ENCODE measurements around the gene CAPN13.

The CAPN13 gene

GRCh38 chr2:30772021-30772705 lies 35.1 kb downstream of the CAPN13 start:
- H3K4me3 ChIP-seq (ENCODE audit: low read depth, low read length) = no peak overlapping the region
- DNase-seq (ENCODE audit: low read depth) = no peak
- TF ChIP-seq CTCF (IDR thresholded peaks at IDR 0.05; ENCODE audit: control insufficient read depth, extremely low read depth, insufficient read depth) = no peak

DNA sequence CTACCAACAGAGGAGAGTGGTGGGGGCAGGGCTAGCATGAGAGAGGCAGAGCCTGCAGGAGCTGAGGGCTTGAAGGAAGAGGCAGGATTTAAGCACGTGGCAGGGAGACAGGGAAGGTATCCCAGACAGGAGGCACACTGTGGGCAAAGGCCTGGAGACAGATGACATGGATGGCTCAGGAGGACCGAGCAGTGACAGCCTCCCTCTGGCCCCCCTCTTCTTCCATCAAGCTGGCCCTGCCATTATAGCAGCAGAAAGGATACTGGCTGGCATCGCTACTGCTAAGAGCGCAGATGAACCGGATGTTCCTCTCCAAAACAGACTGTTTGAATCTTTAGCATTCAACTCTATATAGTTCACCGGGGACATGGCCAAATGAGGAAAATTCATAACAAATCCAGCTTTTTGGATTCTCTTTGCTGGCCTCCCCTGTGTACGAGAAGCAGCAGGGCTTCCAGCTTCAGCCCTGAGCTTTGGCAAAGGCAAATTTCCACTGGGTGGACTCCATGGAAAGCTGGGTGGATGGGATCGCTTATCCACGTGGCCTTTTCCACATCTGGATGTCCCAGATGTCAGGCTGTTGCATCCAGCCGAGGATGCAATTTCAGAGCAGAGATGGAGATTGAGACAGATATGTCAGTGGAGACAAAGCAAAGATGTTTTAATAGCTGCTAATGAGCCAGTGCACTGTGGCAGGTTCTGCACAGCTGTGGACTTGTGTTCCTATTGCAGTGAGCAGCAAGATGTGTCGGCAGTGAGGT lies 36.2 kb downstream of the CAPN13 start:
- no peak for TF ChIP-seq CTCF (IDR thresholded peaks at IDR 0.05; ENCODE audit: control insufficient read depth, extremely low read depth, insufficient read depth)
- DNase-seq (ENCODE audit: low read depth) = no peak
- H3K4me3 ChIP-seq (ENCODE audit: low read depth, low read length) = no peak overlapping the region

DNA sequence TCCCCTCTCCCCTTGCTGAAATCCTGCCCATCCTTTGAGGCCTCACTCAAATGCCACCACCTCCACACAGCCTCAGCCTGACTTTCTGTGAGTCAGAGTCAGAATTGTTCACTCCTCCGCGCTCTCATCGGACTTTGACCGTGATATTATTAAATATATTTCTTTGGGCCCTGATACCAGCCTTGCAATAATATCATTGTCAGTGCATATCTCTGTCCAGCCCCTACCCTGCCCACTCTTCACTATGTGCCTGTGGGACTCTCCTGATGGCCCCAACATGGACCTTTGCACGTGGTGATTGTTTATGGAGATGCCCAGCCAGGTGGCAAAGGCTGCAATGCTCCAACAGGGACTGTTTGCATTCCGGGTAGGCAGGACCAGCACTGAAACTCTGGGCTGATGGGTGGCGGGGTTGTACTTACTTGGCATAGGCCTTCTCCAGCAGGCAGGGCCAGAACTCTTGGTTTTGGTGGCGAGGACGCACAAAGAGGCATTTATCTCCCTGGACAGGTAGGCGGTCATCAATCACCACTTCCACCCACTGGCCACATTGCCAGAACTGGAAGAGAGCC lies 37.3 kb downstream of the CAPN13 start:
- DNase-seq (ENCODE audit: low read depth) = no peak
- TF ChIP-seq CTCF (IDR thresholded peaks at IDR 0.05; ENCODE audit: control insufficient read depth, extremely low read depth, insufficient read depth) = no peak
- H3K4me3 ChIP-seq (ENCODE audit: low read depth, low read length) = no peak overlapping the region

GRCh38 chr2:30769481-30769780 lies 37.8 kb downstream of the CAPN13 start:
- no peak overlapping the region for H3K4me3 ChIP-seq (ENCODE audit: low read depth, low read length)
- TF ChIP-seq CTCF (IDR thresholded peaks at IDR 0.05; ENCODE audit: control insufficient read depth, extremely low read depth, insufficient read depth) = no peak
- no peak for DNase-seq (ENCODE audit: low read depth)

- no peak for TF ChIP-seq CTCF (IDR thresholded peaks at IDR 0.05; ENCODE audit: control insufficient read depth, extremely low read depth, insufficient read depth)
- H3K4me3 ChIP-seq (ENCODE audit: low read depth, low read length) = no peak overlapping the region
- no peak for DNase-seq (ENCODE audit: low read depth)
Observed at GRCh38 chr2:30768708-30769480, 38.4 kb downstream of the CAPN13 start.

DNA sequence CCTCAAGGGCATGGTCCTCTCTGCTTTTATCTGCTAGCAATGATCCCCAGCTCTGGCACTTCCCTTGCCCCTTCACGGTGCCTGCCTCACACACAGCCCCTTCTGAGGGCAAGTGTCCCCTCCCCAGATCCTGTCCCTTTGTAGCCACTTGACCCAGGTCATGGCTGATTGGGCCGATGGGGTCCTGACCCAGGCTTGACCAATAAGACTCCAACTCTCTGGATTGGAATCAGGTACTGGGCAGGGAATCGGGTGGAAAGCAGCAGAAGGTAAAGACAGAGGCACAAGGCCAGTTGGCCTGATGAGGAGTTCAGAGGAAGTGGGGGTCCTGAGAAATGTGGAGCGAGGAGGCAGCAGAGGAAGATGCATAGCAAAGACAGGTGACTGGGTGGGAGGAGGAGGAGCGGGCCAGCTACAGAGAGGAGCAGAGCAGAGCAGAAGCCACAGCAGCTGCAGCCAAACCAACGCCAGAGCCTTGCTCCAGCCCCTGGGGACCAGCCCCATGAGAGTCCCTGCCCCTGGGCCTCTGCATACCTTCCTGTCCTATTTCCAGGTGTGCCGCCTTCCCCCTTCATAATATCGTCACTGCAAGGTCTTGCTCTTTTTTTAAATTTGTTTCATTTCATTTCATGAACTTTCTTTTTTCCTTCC lies 39.1 kb downstream of the CAPN13 start:
- no peak for TF ChIP-seq CTCF (IDR thresholded peaks at IDR 0.05; ENCODE audit: control insufficient read depth, extremely low read depth, insufficient read depth)
- no peak overlapping the region for H3K4me3 ChIP-seq (ENCODE audit: low read depth, low read length)
- no peak for DNase-seq (ENCODE audit: low read depth)
